ENCODE data around the gene ARAF. TPM values are rescaled to one million over a fixed set of nuclear protein-coding genes. Genes with fewer than 3 reads are reported as not detected.

ARAF gene
- total and polyA plus RNA-seq, 8 donors: 32.9 to 78.7 (median 43.1) TPM

GRCh38 chrX:47614618-47615017 lies 53.6 kb downstream of the ARAF start:
- no peak for ATAC-seq
- Histone ChIP-seq H3K4me3 (no peak overlapping the region), H3K4me1 (no peaks in the 10 kb centered on the region), H3K27me3 (no peaks in the 10 kb centered on the region), H3K9me3 (no peaks in the 10 kb centered on the region), H3K36me3 (no peaks in the 10 kb centered on the region), H3K27ac (no peak overlapping the region)
- WGBS, 2 donors: 78 to 87% methylated on average over 5 of the region's 5 CpGs
- no peak for FAIRE-seq
- DNase-seq: no peak
- no peak for TF ChIP-seq CTCF (IDR thresholded peaks at IDR 0.05)
- intact Hi-C loops (cut with DNase I): no loop called here

- ATAC-seq: no peak
- Histone ChIP-seq H3K4me1 (no peaks in the 10 kb centered on the region), H3K36me3 (no peaks in the 10 kb centered on the region), H3K9me3 (no peaks in the 10 kb centered on the region), H3K4me3 (peak overlapping the region in 2 of 4 donors; percentile 29 to 43), H3K27ac (no peak overlapping the region), H3K27me3 (no peaks in the 10 kb centered on the region)
- 32 to 49% methylated on average over 32 of the region's 32 CpGs for WGBS, 2 donors
- FAIRE-seq: no peak
- intact Hi-C loops (cut with DNase I): no loop called here
- no peak for TF ChIP-seq CTCF (IDR thresholded peaks at IDR 0.05)
- DNase-seq: no peak
Observed at GRCh38 chrX:47618923-47619485, 58.0 kb downstream of the ARAF start.

- no peak for FAIRE-seq
- intact Hi-C loops (cut with DNase I): no loop called here
Observed at GRCh38 chrX:47619486-47620302, 58.7 kb downstream of the ARAF start, which contains the start of gene SYN1. TSS of gene SYN1 (minus strand) at chrX:47619857. CDS start at chrX:47619728, 129 bp downstream.

GRCh38 chrX:47620303-47620685 lies 59.3 kb downstream of the ARAF start:
- Histone ChIP-seq H3K27me3 (no peaks in the 10 kb centered on the region), H3K4me3 (no peak overlapping the region), H3K36me3 (no peaks in the 10 kb centered on the region), H3K9me3 (no peaks in the 10 kb centered on the region), H3K27ac (no peak overlapping the region), H3K4me1 (no peaks in the 10 kb centered on the region)
- DNase-seq (no peak), ATAC-seq (no peak), FAIRE-seq (no peak)
- intact Hi-C loops (cut with DNase I): no loop called here
- no peak for TF ChIP-seq CTCF (IDR thresholded peaks at IDR 0.05)
- 49 to 63% methylated on average over 9 of the region's 9 CpGs for WGBS, 2 donors

More at GRCh38 chrX:47619486-47620302, 58.7 kb downstream of the ARAF start, which contains the start of gene SYN1:
- Histone ChIP-seq H3K36me3 (no peaks in the 10 kb centered on the region), H3K9me3 (no peaks in the 10 kb centered on the region), H3K4me3 (peak within 1 kb of the TSS in 2 of 4 donors; percentile 29 to 43), H3K4me1 (no peaks in the 10 kb centered on the region), H3K27ac (no peak within 1 kb of the TSS), H3K27me3 (no peaks in the 10 kb centered on the region)
- ATAC-seq (peak; percentile 95 to 97 (median 96)), DNase-seq (peak; percentile 75 to 92 (median 85))
- TF ChIP-seq CTCF (IDR thresholded peaks at IDR 0.05): no peak
- WGBS, 2 donors: 2 to 39% methylated on average over 71 to 88 of the region's 88 CpGs

Small RNA genes lying within 50 kb of the gene (microRNA-seq; reads per million reads assigned to microRNA genes)
- 0 reads per million in 2 donors for gene MIR4769

Other genes starting within 250 kb of the ARAF start
- under 1 TPM in 5 of 6 donors, not detected in 1; 0.04 to 0.28 (median 0.14) TPM for gene ZNF157, start 190.6 kb upstream of the ARAF start, total RNA-seq
- under 1 TPM; 0.08 to 0.14 TPM for gene ZNF157, start 190.6 kb upstream of the ARAF start, polyA plus RNA-seq
- gene ZNF41, start 78.0 kb upstream of the ARAF start, total RNA-seq: 1 to 10 TPM; 2.3 to 6.7 (median 3.4) TPM
- gene ZNF41, start 78.0 kb upstream of the ARAF start, polyA plus RNA-seq: 1 to 10 TPM; 1.8 to 4.7 TPM
- gene TIMP1, start 21.2 kb downstream of the ARAF start, total RNA-seq: 100 to 1,000 TPM in 2 of 6 donors, 10 to 100 TPM in 4; 11.5 to 292 (median 53.4) TPM
- gene TIMP1, start 21.2 kb downstream of the ARAF start, polyA plus RNA-seq: 100 to 1,000 TPM; 143 to 175 TPM
- 1 to 10 TPM in 3 of 6 donors, under 1 TPM in 3; 0.47 to 2.4 (median 0.89) TPM for gene SYN1, start 58.7 kb downstream of the ARAF start, total RNA-seq
- 10 to 100 TPM in 1 of 2 donors, 1 to 10 TPM in 1; 2.9 to 10.3 TPM for gene SYN1, start 58.7 kb downstream of the ARAF start, polyA plus RNA-seq
- 1 to 10 TPM in 3 of 6 donors, under 1 TPM in 3; 0.31 to 2.3 (median 0.95) TPM for gene CFP, start 68.7 kb downstream of the ARAF start, total RNA-seq
- gene CFP, start 68.7 kb downstream of the ARAF start, polyA plus RNA-seq: 1 to 10 TPM; 2.5 to 4.1 TPM
- 10 to 100 TPM in 4 of 6 donors, 1 to 10 TPM in 2; 5.8 to 14.6 (median 10.4) TPM for gene ELK1, start 89.4 kb downstream of the ARAF start, total RNA-seq
- 10 to 100 TPM in 1 of 2 donors, 1 to 10 TPM in 1; 7.6 to 10.2 TPM for gene ELK1, start 89.4 kb downstream of the ARAF start, polyA plus RNA-seq
- 10 to 100 TPM; 39.1 to 71.0 (median 61.5) TPM for gene UXT, start 98.0 kb downstream of the ARAF start, total RNA-seq
- 100 to 1,000 TPM in 1 of 2 donors, 10 to 100 TPM in 1; 56.4 to 113 TPM for gene UXT, start 98.0 kb downstream of the ARAF start, polyA plus RNA-seq